ENCODE measurements around the gene DNAJC12. TPM values are rescaled to one million over a fixed set of nuclear protein-coding genes. Genes with fewer than 3 reads are reported as not detected.

Gene DNAJC12
- total RNA-seq, 1 donor from 2014 or later, result 3.8 TPM

DNA sequence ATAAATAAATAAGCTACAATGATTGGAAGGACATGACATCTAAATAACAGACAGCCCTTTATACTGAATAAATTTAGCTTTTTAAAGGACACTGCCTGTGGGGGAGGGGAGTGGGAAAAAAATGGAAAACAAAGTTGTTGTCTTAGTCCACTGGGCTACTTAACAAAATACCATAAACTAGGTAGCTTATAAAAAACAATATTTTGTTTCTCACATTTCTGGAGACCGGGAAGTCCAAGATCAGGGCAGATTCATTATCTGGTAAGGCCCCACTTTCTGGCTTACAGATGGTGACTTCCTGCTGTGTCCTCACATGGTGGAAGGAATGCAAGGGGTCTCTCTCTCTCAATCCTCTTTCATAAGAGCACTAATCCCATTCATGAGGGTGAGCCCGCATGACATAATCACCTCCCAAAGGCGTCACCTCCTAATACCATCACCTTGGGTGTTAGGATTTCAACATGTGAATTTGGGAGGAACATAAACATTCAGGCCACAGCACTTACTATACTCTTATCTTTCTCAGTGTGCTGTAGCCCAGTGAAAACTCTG, 43.0 kb downstream of the DNAJC12 start:
- Mint-ChIP-seq H3K27ac (ENCODE audit: unreplicated experiment) (no peak overlapping the region), H3K4me1 (no peaks in the 10 kb centered on the region), H3K9me3 (no peaks in the 10 kb centered on the region), H3K4me3 (no peak overlapping the region), H3K36me3 (ENCODE audit: low read depth) (no peaks in the 10 kb centered on the region), H3K27me3 (ENCODE audit: low read depth) (no peaks in the 10 kb centered on the region)
- DNase-seq (ENCODE audit: low read depth, low spot score), result no peak
- TF ChIP-seq, protein P1, sequence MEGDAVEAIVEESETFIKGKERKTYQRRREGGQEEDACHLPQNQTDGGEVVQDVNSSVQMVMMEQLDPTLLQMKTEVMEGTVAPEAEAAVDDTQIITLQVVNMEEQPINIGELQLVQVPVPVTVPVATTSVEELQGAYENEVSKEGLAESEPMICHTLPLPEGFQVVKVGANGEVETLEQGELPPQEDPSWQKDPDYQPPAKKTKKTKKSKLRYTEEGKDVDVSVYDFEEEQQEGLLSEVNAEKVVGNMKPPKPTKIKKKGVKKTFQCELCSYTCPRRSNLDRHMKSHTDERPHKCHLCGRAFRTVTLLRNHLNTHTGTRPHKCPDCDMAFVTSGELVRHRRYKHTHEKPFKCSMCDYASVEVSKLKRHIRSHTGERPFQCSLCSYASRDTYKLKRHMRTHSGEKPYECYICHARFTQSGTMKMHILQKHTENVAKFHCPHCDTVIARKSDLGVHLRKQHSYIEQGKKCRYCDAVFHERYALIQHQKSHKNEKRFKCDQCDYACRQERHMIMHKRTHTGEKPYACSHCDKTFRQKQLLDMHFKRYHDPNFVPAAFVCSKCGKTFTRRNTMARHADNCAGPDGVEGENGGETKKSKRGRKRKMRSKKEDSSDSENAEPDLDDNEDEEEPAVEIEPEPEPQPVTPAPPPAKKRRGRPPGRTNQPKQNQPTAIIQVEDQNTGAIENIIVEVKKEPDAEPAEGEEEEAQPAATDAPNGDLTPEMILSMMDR (conservative IDR thresholded peaks at IDR 0.05), result no peak

DNA sequence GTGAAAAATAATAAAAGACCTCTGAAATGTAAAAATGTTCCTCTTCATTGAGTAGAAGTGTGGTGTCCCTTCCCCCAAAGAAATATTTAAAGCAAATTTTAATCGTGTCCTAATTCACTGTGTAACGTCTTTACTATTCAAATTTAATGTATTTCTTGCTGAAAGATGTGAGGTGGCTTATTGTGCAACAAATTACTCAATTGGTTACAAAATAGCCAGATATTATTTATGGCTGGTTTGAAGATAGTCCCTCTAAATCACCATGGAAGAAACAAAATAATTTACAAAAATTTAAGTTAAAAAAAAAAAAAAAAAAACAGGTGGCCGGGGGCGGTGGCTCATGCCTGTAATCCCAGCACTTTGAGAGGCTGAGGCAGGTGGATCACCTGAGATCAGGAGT, 43.7 kb downstream of the DNAJC12 start:
- no peak for DNase-seq (ENCODE audit: low read depth, low spot score)
- Mint-ChIP-seq H3K27ac (ENCODE audit: unreplicated experiment) (no peak overlapping the region), H3K9me3 (no peaks in the 10 kb centered on the region), H3K4me3 (no peak overlapping the region), H3K27me3 (ENCODE audit: low read depth) (no peaks in the 10 kb centered on the region), H3K4me1 (no peaks in the 10 kb centered on the region), H3K36me3 (ENCODE audit: low read depth) (no peaks in the 10 kb centered on the region)
- TF ChIP-seq, protein P1 (conservative IDR thresholded peaks at IDR 0.05), result no peak

DNA sequence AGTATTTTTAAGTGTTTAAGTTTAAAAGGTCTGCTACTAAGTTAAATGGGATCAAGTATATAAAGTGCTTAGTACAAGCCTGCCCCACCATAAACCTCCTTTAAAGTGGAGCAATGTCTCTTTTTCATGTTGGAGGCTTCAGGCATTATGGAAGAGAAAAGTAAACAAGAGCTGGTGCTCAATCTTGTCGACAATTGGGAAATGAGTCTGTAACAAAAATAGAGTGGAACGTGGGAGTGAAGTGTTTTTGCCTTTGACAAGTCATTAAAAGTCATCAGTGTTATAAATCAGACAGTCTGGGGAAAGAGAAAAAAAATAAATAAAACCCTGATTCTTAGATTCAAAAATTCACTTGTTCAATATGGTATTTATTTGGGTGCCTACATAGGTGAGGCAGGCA, 44.7 kb downstream of the DNAJC12 start:
- Mint-ChIP-seq H3K4me1 (no peaks in the 10 kb centered on the region), H3K4me3 (no peak overlapping the region), H3K36me3 (ENCODE audit: low read depth) (no peaks in the 10 kb centered on the region), H3K27ac (ENCODE audit: unreplicated experiment) (no peak overlapping the region), H3K27me3 (ENCODE audit: low read depth) (no peaks in the 10 kb centered on the region), H3K9me3 (no peaks in the 10 kb centered on the region)
- TF ChIP-seq, protein P1 (conservative IDR thresholded peaks at IDR 0.05), result no peak
- DNase-seq (ENCODE audit: low read depth, low spot score), result no peak

DNA sequence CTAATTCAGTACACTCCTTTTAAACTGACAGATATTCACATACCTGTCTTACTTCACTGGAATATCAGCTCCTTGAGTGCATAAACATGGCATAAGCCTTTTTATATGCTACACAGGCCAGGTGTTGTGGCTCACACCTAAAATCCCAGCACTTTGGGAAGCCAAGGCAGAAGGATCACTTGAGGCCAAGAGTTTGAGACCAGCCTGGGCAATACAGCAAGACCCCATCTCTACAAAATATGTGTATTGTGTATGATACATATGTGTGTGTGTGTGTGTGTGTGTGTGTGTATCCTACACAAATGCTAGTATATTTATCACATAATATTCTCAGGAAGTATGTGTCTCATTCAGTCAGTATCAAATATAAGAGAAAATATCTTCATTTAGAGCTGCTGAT, 45.3 kb downstream of the DNAJC12 start:
- no peak for DNase-seq (ENCODE audit: low read depth, low spot score)
- H3K36me3 Mint-ChIP-seq (ENCODE audit: low read depth), result no peaks in the 10 kb centered on the region
- H3K9me3 Mint-ChIP-seq, result no peaks in the 10 kb centered on the region
- no peak overlapping the region for H3K4me3 Mint-ChIP-seq
- TF ChIP-seq, protein P1 (conservative IDR thresholded peaks at IDR 0.05), result no peak
- no peaks in the 10 kb centered on the region for H3K4me1 Mint-ChIP-seq
- no peak overlapping the region for H3K27ac Mint-ChIP-seq (ENCODE audit: unreplicated experiment)
- no peaks in the 10 kb centered on the region for H3K27me3 Mint-ChIP-seq (ENCODE audit: low read depth)

DNA sequence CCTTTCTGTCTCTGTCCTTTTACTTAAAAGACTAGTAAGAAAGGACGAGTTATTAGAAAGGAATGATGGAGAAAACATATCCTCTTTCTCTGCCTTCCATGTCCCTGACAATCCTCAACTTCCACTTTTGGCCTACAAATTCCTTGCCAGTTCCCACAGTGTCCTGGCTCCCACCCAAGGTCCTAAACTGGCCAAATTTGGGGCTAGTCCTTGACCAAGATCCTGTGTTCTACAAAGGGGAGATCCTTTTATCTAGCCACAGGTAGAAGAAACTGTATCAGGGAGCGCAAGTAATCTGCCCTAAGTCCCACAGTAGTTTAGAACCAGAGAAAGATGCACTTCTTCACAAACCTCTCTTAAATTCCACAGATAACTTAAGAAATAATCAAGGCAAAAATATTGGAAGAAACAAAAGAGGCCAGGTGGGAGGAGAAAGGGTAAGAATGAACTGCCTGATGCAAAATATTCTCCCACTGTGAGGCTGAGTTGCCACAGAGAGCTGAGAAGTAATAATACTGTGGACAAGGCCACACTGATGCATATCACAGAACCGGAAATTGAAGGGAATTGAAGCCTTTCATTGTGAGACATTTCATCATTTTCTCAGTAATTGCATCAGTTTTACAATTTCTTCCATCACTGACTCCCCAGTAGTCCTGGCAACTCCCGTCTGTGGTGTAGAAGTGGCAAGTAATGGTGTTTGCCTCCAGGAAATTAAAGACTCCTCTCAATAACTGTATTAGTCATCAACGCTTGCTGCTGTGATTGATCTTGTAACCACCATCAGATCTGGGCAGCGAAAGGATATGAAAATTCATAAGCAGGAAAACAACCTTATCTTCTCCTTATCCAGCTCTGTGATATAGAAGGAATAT, 47.2 kb downstream of the DNAJC12 start:
- Mint-ChIP-seq H3K4me1 (no peaks in the 10 kb centered on the region), H3K9me3 (no peaks in the 10 kb centered on the region), H3K27ac (ENCODE audit: unreplicated experiment) (no peak overlapping the region), H3K4me3 (no peak overlapping the region), H3K27me3 (ENCODE audit: low read depth) (no peaks in the 10 kb centered on the region), H3K36me3 (ENCODE audit: low read depth) (no peaks in the 10 kb centered on the region)
- DNase-seq (ENCODE audit: low read depth, low spot score), result no peak
- TF ChIP-seq, protein P1 (conservative IDR thresholded peaks at IDR 0.05), result no peak
